Kidney (tissue), 14 donors: ENCODE measurements around the gene MYO5B. TPM values are rescaled to one million over a fixed set of nuclear protein-coding genes. Genes with fewer than 3 reads are reported as not detected.

Source experiments
- DNase-seq, 5 donors: peaks; one replicate each; pipeline ENCODE4 v3.0.0-alpha.2; 2013 to 2020
- FAIRE-seq: peaks from 2 replicates; lab custom pipeline; 2012; peaks lifted over from hg19 to GRCh38; lab: Jason Lieb, UNC
- H3K27ac ChIP-seq, 2 donors: one replicate each; pipeline ENCODE4 v1.7.0; 2013; ENCODE audit warnings: low read depth in 2 of 2, low read length in 2 of 2, inconsistent platforms in 1 of 2
- H3K27me3 ChIP-seq: one replicate; pipeline ENCODE4 v1.7.1; 2013; ENCODE audit warnings: low read length, inconsistent platforms; ENCODE audit not compliant: control insufficient read depth, insufficient read depth
- H3K36me3 ChIP-seq, 3 donors: one replicate each; pipeline versions ENCODE4 v1.7.0 to v1.7.1; 2013; ENCODE audit warnings: low read length in 3 of 3, control low read depth in 1 of 3, inconsistent platforms in 1 of 3; ENCODE audit not compliant: insufficient read depth in 3 of 3, control insufficient read depth in 2 of 3
- H3K4me1 ChIP-seq, 3 donors: one replicate each; pipeline versions ENCODE4 v1.7.0 to v1.7.1; 2013; ENCODE audit warnings: low read length in 3 of 3, inconsistent platforms in 1 of 3, low read depth in 1 of 3; ENCODE audit not compliant: control insufficient read depth in 2 of 3, insufficient read depth in 2 of 3
- H3K4me3 ChIP-seq, 3 donors: one replicate each; pipeline versions ENCODE4 v1.7.0 to v1.8.1; 2013; ENCODE audit warnings: low read length in 3 of 3, control low read depth in 1 of 3, inconsistent platforms in 1 of 3
- H3K9ac ChIP-seq, 3 donors: one replicate each; pipeline versions ENCODE4 v1.7.0 to v1.7.1; 2013; ENCODE audit warnings: low read length in 3 of 3, control low read depth in 1 of 3, inconsistent platforms in 1 of 3
- H3K9me3 ChIP-seq, 3 donors: one replicate each; pipeline versions ENCODE4 v1.7.0 to v1.7.1; 2013; ENCODE audit warnings: low read length in 3 of 3, control low read depth in 1 of 3, inconsistent platforms in 1 of 3; ENCODE audit not compliant: control insufficient read depth in 2 of 3, insufficient read depth in 1 of 3
- intact Hi-C: fragments of 100-400 bp; cut with DNase I; formaldehyde crosslinking; loops from one replicate; pipeline ENCODE4 v1.11.1; 2022
- polyA plus RNA-seq: library from polyadenylated mRNA; stranded (reverse); fragments of 350-450 nt; fragmentation: Illumina TruSeq; extraction: RNeasy Lipid Tissue Mini Kit (QIAGEN cat#74804); gene quantifications from one replicate; pipeline ENCODE4 v1.2.3, GENCODE V29; 2014; ENCODE audit warnings: low read depth, low replicate concordance; ENCODE audit not compliant: insufficient read depth
- total RNA-seq: library from RNA; stranded (reverse); fragmentation: NEBNext Ultra II Directional; extraction: Animal tissue kit (Norgen Biotek cat#: 25700); gene quantifications from one replicate; pipeline ENCODE4 v1.2.1, GENCODE V29; 2021
- TF ChIP-seq, protein P1 (sequence below): IDR thresholded peaks from 3 replicates; pipeline ENCODE4 v1.5.1; 2012; ENCODE audit warnings: mild to moderate bottlenecking, moderate library complexity, borderline replicate concordance; ENCODE audit not compliant: insufficient read depth; ENCODE audit errors: extremely low read depth
- donor health status: control.
- donor health status: control.
- donor health status: control.
- donor health status: control.
- donor health status: control.
- donor health status: DM: yes; HTN: yes; CAD: no.
- donor health status: Normal renal cell carcinoma (clear cell type).

MYO5B gene
- total and polyA plus RNA-seq, 2 donors from 2014 or later: 17.8 to 43.8 TPM

GRCh38 chr18:50138181-50139064, 56.5 kb downstream of the MYO5B start:
- Histone ChIP-seq H3K27ac (no peak overlapping the region), H3K4me1 (no peaks in the 10 kb centered on the region), H3K27me3 (no peaks in the 10 kb centered on the region), H3K9me3 (no peaks in the 10 kb centered on the region), H3K4me3 (no peak overlapping the region), H3K9ac (no peak overlapping the region), H3K36me3 (no peaks in the 10 kb centered on the region)
- DNase-seq: no peak
- TF ChIP-seq, protein P1, sequence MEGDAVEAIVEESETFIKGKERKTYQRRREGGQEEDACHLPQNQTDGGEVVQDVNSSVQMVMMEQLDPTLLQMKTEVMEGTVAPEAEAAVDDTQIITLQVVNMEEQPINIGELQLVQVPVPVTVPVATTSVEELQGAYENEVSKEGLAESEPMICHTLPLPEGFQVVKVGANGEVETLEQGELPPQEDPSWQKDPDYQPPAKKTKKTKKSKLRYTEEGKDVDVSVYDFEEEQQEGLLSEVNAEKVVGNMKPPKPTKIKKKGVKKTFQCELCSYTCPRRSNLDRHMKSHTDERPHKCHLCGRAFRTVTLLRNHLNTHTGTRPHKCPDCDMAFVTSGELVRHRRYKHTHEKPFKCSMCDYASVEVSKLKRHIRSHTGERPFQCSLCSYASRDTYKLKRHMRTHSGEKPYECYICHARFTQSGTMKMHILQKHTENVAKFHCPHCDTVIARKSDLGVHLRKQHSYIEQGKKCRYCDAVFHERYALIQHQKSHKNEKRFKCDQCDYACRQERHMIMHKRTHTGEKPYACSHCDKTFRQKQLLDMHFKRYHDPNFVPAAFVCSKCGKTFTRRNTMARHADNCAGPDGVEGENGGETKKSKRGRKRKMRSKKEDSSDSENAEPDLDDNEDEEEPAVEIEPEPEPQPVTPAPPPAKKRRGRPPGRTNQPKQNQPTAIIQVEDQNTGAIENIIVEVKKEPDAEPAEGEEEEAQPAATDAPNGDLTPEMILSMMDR: no peak
- intact Hi-C loops: no loop called here
- no peak for FAIRE-seq

DNA sequence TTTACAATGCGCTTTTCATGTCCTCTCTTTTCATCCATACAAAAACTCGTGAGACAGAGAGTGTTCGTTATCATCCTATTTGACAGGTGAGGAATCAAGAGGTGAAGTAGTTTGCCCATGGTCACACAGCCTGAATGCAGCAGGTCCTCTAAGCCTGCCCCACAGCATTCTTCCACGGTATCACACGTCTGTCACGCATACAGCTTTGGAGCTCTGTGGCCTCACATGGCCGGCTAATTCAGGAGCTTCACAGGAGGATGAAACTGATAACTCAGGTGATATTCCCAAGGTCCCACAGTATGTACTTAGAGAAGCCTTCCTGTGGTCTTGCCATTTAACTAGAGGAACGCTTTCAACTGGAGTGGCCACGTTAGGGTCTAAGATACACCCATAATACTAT, 59.0 kb downstream of the MYO5B start:
- H3K9ac ChIP-seq: no peak overlapping the region
- intact Hi-C loops: no loop called here
- TF ChIP-seq, protein P1: no peak
- no peaks in the 10 kb centered on the region for H3K9me3 ChIP-seq
- H3K27ac ChIP-seq: no peak overlapping the region
- no peaks in the 10 kb centered on the region for H3K27me3 ChIP-seq
- FAIRE-seq: no peak
- DNase-seq: no peak
- no peaks in the 10 kb centered on the region for H3K36me3 ChIP-seq
- no peaks in the 10 kb centered on the region for H3K4me1 ChIP-seq
- H3K4me3 ChIP-seq: no peak overlapping the region

GRCh38 chr18:50133526-50133925, 61.4 kb downstream of the MYO5B start:
- FAIRE-seq (no peak), DNase-seq (no peak)
- no peak overlapping the region for H3K4me3 ChIP-seq
- H3K4me1 ChIP-seq: peaks cover 0 to 6% (median 0%) of the 10 kb centered on the region in 3 donors
- H3K27ac ChIP-seq: no peak overlapping the region
- no peak overlapping the region for H3K9ac ChIP-seq
- no peaks in the 10 kb centered on the region for H3K9me3 ChIP-seq
- intact Hi-C loops: no loop called here
- H3K36me3 ChIP-seq: no peaks in the 10 kb centered on the region
- TF ChIP-seq, protein P1: no peak
- no peaks in the 10 kb centered on the region for H3K27me3 ChIP-seq
